ENCODE measurements around the gene DMRT2. TPM values are rescaled to one million over a fixed set of nuclear protein-coding genes. Genes with fewer than 3 reads are reported as not detected.

Gene DMRT2
- total and polyA plus RNA-seq, 2 experiments from 2014 or later, result not detected

- Histone ChIP-seq H2AFZ (no peak overlapping the region), H3K9me2 (replicated peaks; ENCODE audit: insufficient read depth) (no peaks in the 10 kb centered on the region), H3K4me3 (no peak overlapping the region), H3K4me1 (ENCODE audit: insufficient read depth) (no peaks in the 10 kb centered on the region), H3K9me3 (ENCODE audit: low read depth) (no peaks in the 10 kb centered on the region), H4K20me1 (ENCODE audit: insufficient read depth, poor library complexity, severe bottlenecking) (no peaks in the 10 kb centered on the region), H3K27me3 (peaks cover 11% of the 10 kb centered on the region), H3K27ac (no peak overlapping the region), H3K79me2 (no peaks in the 10 kb centered on the region), H3K4me2 (no peak overlapping the region), H3K36me3 (replicated peaks; ENCODE audit: insufficient read depth, low read depth) (no peaks in the 10 kb centered on the region)
- no peak for DNase-seq (ENCODE audit: low spot score)
- TF ChIP-seq EZH2phosphoT487 (IDR thresholded peaks at IDR 0.05; ENCODE audit: low read depth, severe bottlenecking, unreplicated experiment) (no peak), CTCF (IDR thresholded peaks at IDR 0.05; ENCODE audit: poor library complexity) (no peak), EZH2 (IDR thresholded peaks at IDR 0.05; ENCODE audit: borderline replicate concordance) (no peak)
- 92% methylated on average over 2 of the region's 2 CpGs for WGBS (ENCODE audit: low lambda C conversion rate, missing lambda C conversion rate)
These were observed 35.5 kb upstream of the DMRT2 start for GRCh38 chr9:1014640-1015039.

GRCh38 chr9:1018121-1018520 is 32.0 kb upstream of the DMRT2 start:
- H3K4me2 ChIP-seq, result no peak overlapping the region
- H3K9me3 ChIP-seq (ENCODE audit: low read depth), result no peaks in the 10 kb centered on the region
- no peak overlapping the region for H3K4me3 ChIP-seq
- no peaks in the 10 kb centered on the region for H3K79me2 ChIP-seq
- no peak overlapping the region for H2AFZ ChIP-seq
- no peak for DNase-seq (ENCODE audit: low spot score)
- H3K27ac ChIP-seq, result no peak overlapping the region
- no peaks in the 10 kb centered on the region for H3K9me2 ChIP-seq (replicated peaks; ENCODE audit: insufficient read depth)
- WGBS (ENCODE audit: low lambda C conversion rate, missing lambda C conversion rate), result 66% methylated on average over 10 of the region's 10 CpGs
- TF ChIP-seq EZH2 (IDR thresholded peaks at IDR 0.05; ENCODE audit: borderline replicate concordance) (no peak), EZH2phosphoT487 (IDR thresholded peaks at IDR 0.05; ENCODE audit: low read depth, severe bottlenecking, unreplicated experiment) (no peak), CTCF (IDR thresholded peaks at IDR 0.05; ENCODE audit: poor library complexity) (no peak)
- no peaks in the 10 kb centered on the region for H4K20me1 ChIP-seq (ENCODE audit: insufficient read depth, poor library complexity, severe bottlenecking)
- H3K36me3 ChIP-seq (replicated peaks; ENCODE audit: insufficient read depth, low read depth), result no peaks in the 10 kb centered on the region
- peaks cover 11% of the 10 kb centered on the region for H3K27me3 ChIP-seq
- H3K4me1 ChIP-seq (ENCODE audit: insufficient read depth), result no peaks in the 10 kb centered on the region

- no peak for DNase-seq (ENCODE audit: low spot score)
- no peaks in the 10 kb centered on the region for H3K4me1 ChIP-seq (ENCODE audit: insufficient read depth)
- H2AFZ ChIP-seq, result no peak overlapping the region
- H3K9me2 ChIP-seq (replicated peaks; ENCODE audit: insufficient read depth), result no peaks in the 10 kb centered on the region
- WGBS (ENCODE audit: low lambda C conversion rate, missing lambda C conversion rate), result 67% methylated on average over 1 of the region's 1 CpG
- TF ChIP-seq EZH2 (IDR thresholded peaks at IDR 0.05; ENCODE audit: borderline replicate concordance) (no peak), EZH2phosphoT487 (IDR thresholded peaks at IDR 0.05; ENCODE audit: low read depth, severe bottlenecking, unreplicated experiment) (no peak), CTCF (IDR thresholded peaks at IDR 0.05; ENCODE audit: poor library complexity) (no peak)
- H3K4me2 ChIP-seq, result no peak overlapping the region
- H3K27me3 ChIP-seq, result no peaks in the 10 kb centered on the region
- no peak overlapping the region for H3K27ac ChIP-seq
- no peaks in the 10 kb centered on the region for H3K79me2 ChIP-seq
- no peaks in the 10 kb centered on the region for H3K9me3 ChIP-seq (ENCODE audit: low read depth)
- no peaks in the 10 kb centered on the region for H3K36me3 ChIP-seq (replicated peaks; ENCODE audit: insufficient read depth, low read depth)
- no peak overlapping the region for H3K4me3 ChIP-seq
- H4K20me1 ChIP-seq (ENCODE audit: insufficient read depth, poor library complexity, severe bottlenecking), result no peaks in the 10 kb centered on the region
These were observed 26.0 kb upstream of the DMRT2 start for GRCh38 chr9:1024112-1024511.

GRCh38 chr9:1025131-1025530 is 25.0 kb upstream of the DMRT2 start:
- TF ChIP-seq CTCF (IDR thresholded peaks at IDR 0.05; ENCODE audit: poor library complexity), result no peak
- no peak for TF ChIP-seq EZH2phosphoT487 (IDR thresholded peaks at IDR 0.05; ENCODE audit: low read depth, severe bottlenecking, unreplicated experiment)
- TF ChIP-seq EZH2 (IDR thresholded peaks at IDR 0.05; ENCODE audit: borderline replicate concordance), result no peak
- Histone ChIP-seq H3K4me2 (no peak overlapping the region), H2AFZ (no peak overlapping the region), H3K4me3 (no peak overlapping the region), H3K4me1 (ENCODE audit: insufficient read depth) (no peaks in the 10 kb centered on the region), H3K27me3 (no peaks in the 10 kb centered on the region), H3K9me2 (replicated peaks; ENCODE audit: insufficient read depth) (no peaks in the 10 kb centered on the region), H3K36me3 (replicated peaks; ENCODE audit: insufficient read depth, low read depth) (no peaks in the 10 kb centered on the region), H3K27ac (no peak overlapping the region), H3K79me2 (no peaks in the 10 kb centered on the region), H3K9me3 (ENCODE audit: low read depth) (no peaks in the 10 kb centered on the region), H4K20me1 (ENCODE audit: insufficient read depth, poor library complexity, severe bottlenecking) (no peaks in the 10 kb centered on the region)
- no peak for DNase-seq (ENCODE audit: low spot score)
- WGBS (ENCODE audit: low lambda C conversion rate, missing lambda C conversion rate), result 72% methylated on average over 8 of the region's 8 CpGs
